ENCODE measurements around the gene FAM98B.

The FAM98B gene

GRCh38 chr15:38522922-38523321 is 69.0 kb downstream of the FAM98B start:
- H3K27ac ChIP-seq = no peak overlapping the region
- no peaks in the 10 kb centered on the region for H3K9me3 ChIP-seq
- no peak overlapping the region for H3K4me3 ChIP-seq (ENCODE audit: low read depth in 1 of 2, low read length in 1 of 2)
- H3K36me3 ChIP-seq = peaks cover 7% of the 10 kb centered on the region
- no peaks in the 10 kb centered on the region for H3K4me1 ChIP-seq (ENCODE audit: control insufficient read depth in 1 of 2, insufficient read depth in 1 of 2, low read depth in 1 of 2, low read length in 1 of 2)
- TF ChIP-seq CTCF (IDR thresholded peaks at IDR 0.05) = no peak
- no peaks in the 10 kb centered on the region for H3K27me3 ChIP-seq

GRCh38 chr15:38524156-38524555 is 70.2 kb downstream of the FAM98B start:
- Histone ChIP-seq H3K4me3 (ENCODE audit: low read depth in 1 of 2, low read length in 1 of 2) (no peak overlapping the region), H3K4me1 (ENCODE audit: control insufficient read depth in 1 of 2, insufficient read depth in 1 of 2, low read depth in 1 of 2, low read length in 1 of 2) (peaks cover 0 to under 1% of the 10 kb centered on the region in 2 experiments), H3K27me3 (no peaks in the 10 kb centered on the region), H3K9me3 (no peaks in the 10 kb centered on the region), H3K36me3 (peaks cover 7% of the 10 kb centered on the region), H3K27ac (no peak overlapping the region)
- no peak for TF ChIP-seq CTCF (IDR thresholded peaks at IDR 0.05)

GRCh38 chr15:38525489-38525888 is 71.6 kb downstream of the FAM98B start:
- no peak overlapping the region for H3K4me3 ChIP-seq (ENCODE audit: low read depth in 1 of 2, low read length in 1 of 2)
- no peaks in the 10 kb centered on the region for H3K9me3 ChIP-seq
- no peak for TF ChIP-seq CTCF (IDR thresholded peaks at IDR 0.05)
- peaks cover 7% of the 10 kb centered on the region for H3K36me3 ChIP-seq
- H3K4me1 ChIP-seq (ENCODE audit: control insufficient read depth in 1 of 2, insufficient read depth in 1 of 2, low read depth in 1 of 2, low read length in 1 of 2) = peaks cover 0 to 13% of the 10 kb centered on the region in 2 experiments
- no peaks in the 10 kb centered on the region for H3K27me3 ChIP-seq
- no peak overlapping the region for H3K27ac ChIP-seq

GRCh38 chr15:38526158-38526557 is 72.2 kb downstream of the FAM98B start:
- peaks cover 0 to 13% of the 10 kb centered on the region in 2 experiments for H3K4me1 ChIP-seq (ENCODE audit: control insufficient read depth in 1 of 2, insufficient read depth in 1 of 2, low read depth in 1 of 2, low read length in 1 of 2)

GRCh38 chr15:38528294-38528693 is 74.4 kb downstream of the FAM98B start:
- H3K4me3 ChIP-seq (ENCODE audit: low read depth in 1 of 2, low read length in 1 of 2) = no peak overlapping the region
- no peaks in the 10 kb centered on the region for H3K9me3 ChIP-seq
- no peak overlapping the region for H3K27ac ChIP-seq
- no peaks in the 10 kb centered on the region for H3K27me3 ChIP-seq
- peaks cover 7% of the 10 kb centered on the region for H3K36me3 ChIP-seq
- no peak for TF ChIP-seq CTCF (IDR thresholded peaks at IDR 0.05)
- H3K4me1 ChIP-seq (ENCODE audit: control insufficient read depth in 1 of 2, insufficient read depth in 1 of 2, low read depth in 1 of 2, low read length in 1 of 2) = peaks cover 0 to 13% of the 10 kb centered on the region in 2 experiments

More at GRCh38 chr15:38526158-38526557, 72.2 kb downstream of the FAM98B start:
- Histone ChIP-seq H3K27me3 (no peaks in the 10 kb centered on the region), H3K36me3 (peaks cover 7% of the 10 kb centered on the region), H3K4me3 (ENCODE audit: low read depth in 1 of 2, low read length in 1 of 2) (no peak overlapping the region), H3K27ac (no peak overlapping the region), H3K9me3 (no peaks in the 10 kb centered on the region)
- TF ChIP-seq CTCF (IDR thresholded peaks at IDR 0.05) = no peak

GRCh38 chr15:38530113-38530512 is 76.2 kb downstream of the FAM98B start:
- TF ChIP-seq CTCF (IDR thresholded peaks at IDR 0.05) = no peak
- H3K27ac ChIP-seq = no peak overlapping the region
- no peak overlapping the region for H3K4me3 ChIP-seq (ENCODE audit: low read depth in 1 of 2, low read length in 1 of 2)
- no peaks in the 10 kb centered on the region for H3K27me3 ChIP-seq
- peaks cover 0 to 13% of the 10 kb centered on the region in 2 experiments for H3K4me1 ChIP-seq (ENCODE audit: control insufficient read depth in 1 of 2, insufficient read depth in 1 of 2, low read depth in 1 of 2, low read length in 1 of 2)
- H3K36me3 ChIP-seq = peaks cover 5% of the 10 kb centered on the region
- no peaks in the 10 kb centered on the region for H3K9me3 ChIP-seq

Data from neutrophil (primary cell).